ENCODE measurements around the gene PTK7. TPM values are rescaled to one million over a fixed set of nuclear protein-coding genes. Genes with fewer than 3 reads are reported as not detected.

PTK7 gene
- total RNA-seq, 1 experiment from 2014 or later = 42.6 TPM

DNA sequence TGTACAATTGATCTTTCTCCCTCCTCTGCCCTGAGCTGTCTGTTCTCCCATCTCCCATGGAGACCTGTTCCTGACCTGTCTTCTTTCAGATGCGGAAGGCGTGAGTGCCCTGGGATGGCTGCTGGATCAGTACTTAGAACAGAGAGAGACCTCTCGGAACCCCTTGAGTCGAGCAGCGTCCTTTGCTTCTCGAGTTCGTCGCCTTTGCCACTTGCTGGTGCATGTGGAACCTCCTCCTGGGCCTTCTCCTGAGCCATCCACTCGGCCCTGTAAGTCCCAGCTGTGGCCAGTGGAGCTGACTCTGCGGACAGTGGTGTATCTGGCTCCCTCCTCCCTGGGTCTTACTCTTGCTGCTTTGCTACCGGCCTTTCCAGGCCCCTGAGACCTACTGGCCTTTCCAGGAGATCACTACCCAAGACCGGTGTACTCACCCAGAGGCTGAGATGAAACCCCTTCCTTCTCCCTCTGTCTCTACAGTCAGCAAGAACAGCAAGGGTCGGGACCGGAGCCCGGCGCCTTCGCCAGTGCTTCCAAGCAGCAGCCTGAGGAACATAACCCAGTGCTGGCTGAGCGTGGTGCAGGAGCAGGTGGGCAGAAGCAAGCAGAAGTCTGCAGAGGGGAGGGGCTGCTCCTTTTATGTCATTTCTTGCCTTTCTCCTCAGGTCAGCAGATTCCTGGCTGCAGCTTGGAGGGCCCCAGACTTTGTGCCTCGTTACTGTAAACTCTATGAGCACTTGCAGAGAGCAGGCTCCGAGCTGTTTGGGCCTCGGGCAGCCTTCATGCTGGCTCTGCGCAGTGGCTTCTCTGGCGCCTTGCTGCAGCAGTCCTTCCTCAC lies 128.4 kb downstream of the PTK7 start:
- no peak overlapping the region for H3K27ac Mint-ChIP-seq (ENCODE audit: low read depth, unreplicated experiment)
- peaks cover 31% of the 10 kb centered on the region for H3K36me3 Mint-ChIP-seq (ENCODE audit: insufficient read depth, unreplicated experiment)
- no TSS peak for BruUV-seq (replicated peaks)
- intact Hi-C loops (cut with micrococcal nuclease) = no loop called here
- CTCF ChIA-PET = interaction anchor here (1.1 kb wide), 1 partner anchor 24 kb away, joined by 4 read pairs; the partner anchor contains the start of gene DNPH1
- TF ChIP-seq, protein P1, sequence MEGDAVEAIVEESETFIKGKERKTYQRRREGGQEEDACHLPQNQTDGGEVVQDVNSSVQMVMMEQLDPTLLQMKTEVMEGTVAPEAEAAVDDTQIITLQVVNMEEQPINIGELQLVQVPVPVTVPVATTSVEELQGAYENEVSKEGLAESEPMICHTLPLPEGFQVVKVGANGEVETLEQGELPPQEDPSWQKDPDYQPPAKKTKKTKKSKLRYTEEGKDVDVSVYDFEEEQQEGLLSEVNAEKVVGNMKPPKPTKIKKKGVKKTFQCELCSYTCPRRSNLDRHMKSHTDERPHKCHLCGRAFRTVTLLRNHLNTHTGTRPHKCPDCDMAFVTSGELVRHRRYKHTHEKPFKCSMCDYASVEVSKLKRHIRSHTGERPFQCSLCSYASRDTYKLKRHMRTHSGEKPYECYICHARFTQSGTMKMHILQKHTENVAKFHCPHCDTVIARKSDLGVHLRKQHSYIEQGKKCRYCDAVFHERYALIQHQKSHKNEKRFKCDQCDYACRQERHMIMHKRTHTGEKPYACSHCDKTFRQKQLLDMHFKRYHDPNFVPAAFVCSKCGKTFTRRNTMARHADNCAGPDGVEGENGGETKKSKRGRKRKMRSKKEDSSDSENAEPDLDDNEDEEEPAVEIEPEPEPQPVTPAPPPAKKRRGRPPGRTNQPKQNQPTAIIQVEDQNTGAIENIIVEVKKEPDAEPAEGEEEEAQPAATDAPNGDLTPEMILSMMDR (IDR thresholded peaks at IDR 0.05; ENCODE audit: unreplicated experiment) = no peak
- POLR2A ChIA-PET = interaction anchor here (0.6 kb wide), 1 partner anchor 86 kb away, joined by 3 read pairs; no protein-coding TSS in a partner anchor
- DNase-seq (ENCODE audit: unreplicated experiment) = no peak
- no peaks in the 10 kb centered on the region for H3K27me3 Mint-ChIP-seq (ENCODE audit: insufficient read depth, unreplicated experiment)
- H3K4me1 Mint-ChIP-seq (ENCODE audit: insufficient read depth, unreplicated experiment) = no peaks in the 10 kb centered on the region
- H3K4me3 Mint-ChIP-seq (ENCODE audit: unreplicated experiment) = no peak overlapping the region
- no peaks in the 10 kb centered on the region for H3K9me3 Mint-ChIP-seq (ENCODE audit: unreplicated experiment)

DNA sequence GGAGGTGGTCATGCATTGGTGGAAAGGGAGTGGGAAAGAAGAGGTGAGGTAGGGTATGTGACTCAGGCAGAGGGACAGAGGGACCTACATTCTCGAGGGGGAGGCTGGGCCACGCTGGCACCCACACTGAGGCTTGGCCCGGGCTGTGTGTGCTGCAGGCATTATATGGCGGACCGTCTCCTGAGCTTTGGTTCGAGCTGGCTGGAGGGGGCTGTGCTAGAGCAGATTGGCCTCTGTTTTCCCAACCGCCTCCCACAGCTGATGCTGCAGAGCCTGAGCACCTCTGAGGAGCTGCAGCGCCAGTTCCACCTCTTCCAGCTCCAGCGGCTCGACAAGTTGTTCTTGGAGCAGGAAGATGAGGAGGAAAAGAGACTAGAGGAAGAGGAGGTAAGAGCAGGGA lies 129.7 kb downstream of the PTK7 start:
- Mint-ChIP-seq H3K27ac (ENCODE audit: low read depth, unreplicated experiment) (no peak overlapping the region), H3K4me3 (ENCODE audit: unreplicated experiment) (no peak overlapping the region), H3K9me3 (ENCODE audit: unreplicated experiment) (no peaks in the 10 kb centered on the region), H3K36me3 (ENCODE audit: insufficient read depth, unreplicated experiment) (peaks cover 30% of the 10 kb centered on the region), H3K27me3 (ENCODE audit: insufficient read depth, unreplicated experiment) (no peaks in the 10 kb centered on the region), H3K4me1 (ENCODE audit: insufficient read depth, unreplicated experiment) (no peaks in the 10 kb centered on the region)
- POLR2A ChIA-PET = no interaction called here
- BruUV-seq (replicated peaks) = no TSS peak
- CTCF ChIA-PET = interaction anchor here (1.0 to 1.1 kb wide), 2 partner anchors 12 to 23 kb away, joined by 3 to 5 read pairs; partner anchors contain the start of gene DNPH1
- no peak for DNase-seq (ENCODE audit: unreplicated experiment)
- intact Hi-C loops (cut with micrococcal nuclease) = no loop called here
- TF ChIP-seq, protein P1 (IDR thresholded peaks at IDR 0.05; ENCODE audit: unreplicated experiment) = no peak

DNA sequence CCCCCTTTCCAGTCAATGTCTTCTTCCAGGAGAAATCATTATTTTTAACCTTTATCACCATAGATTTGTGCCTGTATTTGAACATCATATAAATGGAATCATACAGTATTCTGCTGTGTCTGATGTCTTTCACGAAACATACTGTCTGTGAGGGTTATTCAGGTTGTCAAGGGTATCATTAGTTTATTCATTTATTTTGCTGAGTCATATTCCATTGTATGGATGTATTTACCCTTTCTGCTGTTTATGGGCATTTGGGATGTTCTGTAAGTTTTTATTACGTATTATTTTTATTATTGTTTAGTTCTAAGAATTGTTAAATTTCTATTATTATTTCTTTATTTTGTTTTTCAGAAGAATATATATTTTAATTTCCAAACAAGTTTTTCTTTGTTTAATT lies 131.2 kb downstream of the PTK7 start:
- no TSS peak for BruUV-seq (replicated peaks)
- Mint-ChIP-seq H3K4me1 (ENCODE audit: insufficient read depth, unreplicated experiment) (no peaks in the 10 kb centered on the region), H3K27ac (ENCODE audit: low read depth, unreplicated experiment) (no peak overlapping the region), H3K9me3 (ENCODE audit: unreplicated experiment) (no peaks in the 10 kb centered on the region), H3K4me3 (ENCODE audit: unreplicated experiment) (no peak overlapping the region), H3K36me3 (ENCODE audit: insufficient read depth, unreplicated experiment) (peaks cover 27% of the 10 kb centered on the region), H3K27me3 (ENCODE audit: insufficient read depth, unreplicated experiment) (no peaks in the 10 kb centered on the region)
- no peak for DNase-seq (ENCODE audit: unreplicated experiment)
- TF ChIP-seq, protein P1 (IDR thresholded peaks at IDR 0.05; ENCODE audit: unreplicated experiment) = no peak
- intact Hi-C loops (cut with micrococcal nuclease) = no loop called here
- ChIA-PET POLR2A (no interaction called here), CTCF (no interaction called here)

Other genes starting within 250 kb of the PTK7 start
- gene RPL7L1, start 196.7 kb upstream of the PTK7 start, total RNA-seq (2022) = 121 and 123 TPM in 2 replicates
- gene PTCRA, start 160.3 kb upstream of the PTK7 start, total RNA-seq (2022) = not detected in 2 replicates
- 21.9 and 22.5 TPM in 2 replicates for gene CNPY3, start 146.8 kb upstream of the PTK7 start, total RNA-seq (2022)
- gene GNMT, start 115.6 kb upstream of the PTK7 start, total RNA-seq (2022) = 0.30 TPM in 1 of 2 replicates, not detected in the other
- 25.8 and 34.0 TPM in 2 replicates for gene PEX6, start 97.1 kb upstream of the PTK7 start, total RNA-seq (2022)
- gene PPP2R5D, start 91.7 kb upstream of the PTK7 start, total RNA-seq (2022) = 16.5 and 17.9 TPM in 2 replicates
- 71.8 and 79.9 TPM in 2 replicates for gene MEA1, start 62.4 kb upstream of the PTK7 start, total RNA-seq (2022)
- 35.6 and 39.2 TPM in 2 replicates for gene KLHDC3, start 62.1 kb upstream of the PTK7 start, total RNA-seq (2022)
- 72.8 and 80.4 TPM in 2 replicates for gene RRP36, start 54.7 kb upstream of the PTK7 start, total RNA-seq (2022)
- gene CUL7, start 22.5 kb upstream of the PTK7 start, total RNA-seq (2022) = 22.7 and 31.4 TPM in 2 replicates
- 155 and 174 TPM in 2 replicates for gene MRPL2, start 16.9 kb upstream of the PTK7 start, total RNA-seq (2022)
- gene KLC4, start 16.7 kb upstream of the PTK7 start, total RNA-seq (2022) = 17.5 and 23.4 TPM in 2 replicates
- 29.7 and 32.1 TPM in 2 replicates for gene SRF, start 95.0 kb downstream of the PTK7 start, total RNA-seq (2022)
- 39.6 and 42.8 TPM in 2 replicates for gene CUL9, start 105.9 kb downstream of the PTK7 start, total RNA-seq (2022)
- gene DNPH1, start 153.2 kb downstream of the PTK7 start, total RNA-seq (2022) = 52.5 and 91.0 TPM in 2 replicates
- gene TTBK1, start 167.2 kb downstream of the PTK7 start, total RNA-seq (2022) = not detected in 2 replicates
- not detected in 2 replicates for gene SLC22A7, start 221.9 kb downstream of the PTK7 start, total RNA-seq (2022)
- not detected in 2 replicates for gene CRIP3, start 232.5 kb downstream of the PTK7 start, total RNA-seq (2022)